Activated CD4-positive, alpha-beta T cell treated with anti-CD3 and anti-CD28 coated beads, Interleukin-2, amount 50 U/mL, for 4 hours (primary cell): ENCODE results near the gene PELI2.

Source experiments
- DNase-seq, 2 experiments: peaks; one replicate each; pipeline ENCODE4 v3.0.0-alpha.2; 2020

Gene PELI2

DNA sequence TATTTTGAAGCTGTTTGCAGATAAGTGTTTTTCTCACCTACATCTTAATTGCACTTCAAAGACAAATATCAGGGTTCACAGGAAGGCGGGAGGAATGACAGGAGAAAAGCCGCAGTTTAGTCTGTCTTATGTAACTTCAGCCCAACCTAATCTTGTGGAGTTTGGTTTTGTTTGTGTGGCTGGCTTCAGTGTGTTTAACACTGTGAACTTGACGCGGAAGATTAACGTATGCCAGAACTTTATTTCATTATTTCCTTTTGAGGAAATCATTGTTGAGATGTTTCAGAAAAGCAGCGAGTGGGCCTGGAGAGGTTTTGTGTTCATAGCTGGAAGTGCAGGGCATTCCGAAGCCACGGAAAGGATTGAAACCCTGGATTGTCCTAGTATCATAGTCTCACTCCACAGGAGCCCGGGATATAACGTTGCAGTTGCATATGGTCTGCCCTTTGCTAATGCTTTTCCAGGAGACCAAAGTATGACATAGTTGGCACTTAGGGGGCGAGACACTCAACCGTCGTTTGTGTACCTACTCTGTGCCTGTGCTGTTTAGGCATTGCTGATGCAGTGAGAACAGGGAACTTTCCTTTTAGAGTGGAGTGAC, 2.0 kb downstream of the PELI2 start:
- DNase-seq, result no peak

DNA sequence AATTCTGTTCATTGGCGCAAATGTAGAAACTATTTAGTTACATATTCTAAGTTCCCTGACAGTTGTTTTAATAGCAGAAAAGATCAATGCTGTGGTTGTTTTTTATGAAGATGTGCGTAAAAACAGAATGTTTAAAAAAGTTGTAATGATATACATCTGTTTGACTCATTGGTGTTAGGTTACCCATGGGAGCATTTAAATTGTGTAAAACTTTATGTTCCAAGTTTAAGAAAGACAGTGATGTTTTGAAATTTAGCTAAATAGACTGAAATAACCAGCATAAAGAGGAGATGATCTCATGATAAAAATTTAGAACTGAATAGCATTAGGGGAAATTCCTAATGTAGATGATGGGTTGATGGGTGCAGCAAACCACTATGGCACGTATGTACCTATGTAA, 3.6 kb downstream of the PELI2 start:
- DNase-seq, result no peak

DNA sequence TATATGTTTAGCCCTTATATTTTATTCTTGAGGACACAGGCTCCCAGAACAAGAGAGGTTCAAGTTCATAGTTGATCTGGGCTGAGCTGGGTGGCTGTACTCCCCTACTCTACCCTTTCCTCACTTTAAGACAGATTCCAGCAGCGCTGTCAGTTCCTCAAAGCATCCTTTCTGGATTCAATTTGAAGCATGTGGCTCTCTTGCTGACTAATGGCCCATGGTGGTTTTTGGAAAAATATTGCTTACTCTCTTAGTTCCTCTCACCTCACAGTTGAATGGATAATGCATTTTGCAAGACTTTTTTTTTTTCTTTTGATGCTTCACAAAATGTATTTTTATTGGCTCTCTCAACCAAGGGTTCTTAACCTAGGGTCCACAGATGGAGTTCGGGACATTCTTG, 4.1 kb downstream of the PELI2 start:
- DNase-seq, result no peak

DNA sequence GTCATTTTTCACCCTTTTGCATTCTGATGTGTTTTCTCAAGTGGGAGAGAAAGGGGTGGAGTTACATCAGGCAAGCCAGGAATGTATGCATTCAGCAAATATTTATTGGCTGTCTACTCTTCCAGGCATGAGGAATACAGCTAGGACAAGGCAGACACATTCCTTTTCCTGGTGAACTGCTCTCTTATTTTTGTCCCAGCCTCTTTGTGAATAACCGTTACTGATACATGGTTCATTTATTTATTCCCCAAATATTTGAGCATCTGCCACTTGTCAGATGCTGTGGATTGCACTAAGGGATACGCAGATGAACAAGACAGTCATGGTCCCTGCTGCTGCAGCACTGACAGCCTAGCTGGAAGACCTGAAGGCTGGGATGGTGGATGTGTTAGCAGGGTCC, 6.1 kb downstream of the PELI2 start:
- DNase-seq, result no peak

DNA sequence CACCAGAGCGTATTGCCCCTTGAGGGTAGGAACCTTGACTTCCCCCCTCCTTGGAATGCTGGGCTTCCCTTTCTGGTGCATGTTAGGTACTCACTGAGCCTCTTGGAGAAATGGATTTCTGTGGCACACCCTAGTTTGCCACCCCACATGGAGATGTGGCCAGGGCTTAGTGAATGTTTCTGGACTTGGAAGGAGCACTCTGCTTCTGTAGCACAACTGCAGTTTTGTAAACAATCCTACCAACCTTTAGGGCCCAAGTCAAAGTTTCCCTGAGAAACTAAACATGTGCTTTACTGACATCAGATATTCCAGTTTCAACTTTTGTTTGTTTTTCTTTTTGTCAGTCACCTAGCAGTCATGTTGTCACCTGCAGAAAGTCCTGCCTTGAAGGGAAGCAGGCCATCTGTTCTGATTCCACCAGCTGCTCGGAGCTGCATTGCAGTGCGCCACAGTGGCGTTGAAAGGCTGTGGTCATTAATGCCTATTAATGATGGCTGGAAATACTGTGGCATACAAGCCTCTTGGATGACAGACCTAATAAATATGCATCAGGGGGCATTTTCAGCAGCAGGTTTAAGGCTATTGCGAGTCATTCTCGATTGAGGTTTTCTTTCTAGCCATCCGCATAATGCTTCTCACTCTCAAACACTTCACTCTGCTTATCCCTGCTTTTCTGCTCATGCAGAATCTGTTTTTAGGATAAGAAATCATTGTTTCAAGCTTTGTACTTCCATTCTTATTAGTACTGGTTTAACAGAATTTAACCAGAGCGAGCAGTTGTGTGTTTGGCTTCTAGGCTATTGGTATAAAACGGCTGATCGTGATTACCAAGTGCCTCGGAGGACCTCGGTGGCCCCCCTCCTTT, 7.8 kb downstream of the PELI2 start:
- DNase-seq, result no peak

DNA sequence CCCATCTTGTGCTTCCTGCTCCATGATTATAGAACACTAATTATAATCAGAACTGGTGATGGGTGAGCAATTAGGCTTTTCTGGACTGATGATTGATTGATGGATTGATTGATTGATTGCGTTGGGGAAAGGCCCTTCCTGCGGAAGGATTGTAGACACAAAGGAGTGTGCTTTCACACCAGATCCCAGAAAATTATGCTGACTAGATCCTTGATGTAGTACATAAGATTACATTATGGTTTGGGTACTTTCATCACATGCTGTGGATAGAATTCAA, 8.4 kb downstream of the PELI2 start:
- DNase-seq, result no peak

DNA sequence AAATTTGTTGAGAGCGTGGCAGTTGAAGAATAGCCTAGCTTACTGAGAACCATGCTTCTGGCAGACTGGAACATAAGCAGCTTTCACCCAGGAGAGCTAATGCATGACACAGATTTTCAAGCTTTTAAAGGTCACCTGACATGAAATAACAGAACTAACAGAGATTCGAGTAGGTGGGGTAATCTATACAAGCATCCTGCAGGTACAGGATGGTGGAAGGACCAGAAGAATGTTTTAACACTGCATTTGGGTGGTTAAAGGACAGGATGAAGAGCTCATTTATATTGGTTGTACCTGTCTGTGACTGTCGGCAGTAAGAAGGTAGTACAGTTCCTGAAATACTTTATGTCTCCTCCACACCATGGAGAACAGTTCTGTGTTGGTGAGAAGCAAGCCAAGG, 8.9 kb downstream of the PELI2 start:
- no peak for DNase-seq

DNA sequence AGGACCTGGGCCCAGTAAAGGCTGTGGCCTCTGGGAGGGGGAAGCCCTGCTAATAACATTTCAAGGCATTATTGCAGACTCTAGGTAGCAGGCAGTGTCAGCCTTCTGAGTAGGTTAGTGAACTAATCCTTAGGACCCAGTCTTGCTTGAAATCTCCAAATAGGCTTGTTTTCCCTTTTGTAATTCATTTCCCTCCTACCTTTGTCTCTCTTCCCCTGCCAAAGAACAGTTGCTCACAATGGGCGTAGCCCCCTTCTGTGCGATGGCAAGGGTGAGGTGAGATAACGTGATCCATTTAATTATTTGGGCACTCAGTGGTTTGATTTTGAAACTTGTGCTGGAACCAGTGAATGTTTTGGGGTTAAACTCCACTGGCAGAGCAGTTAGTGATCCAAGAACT, 10.9 kb downstream of the PELI2 start:
- DNase-seq, result no peak

DNA sequence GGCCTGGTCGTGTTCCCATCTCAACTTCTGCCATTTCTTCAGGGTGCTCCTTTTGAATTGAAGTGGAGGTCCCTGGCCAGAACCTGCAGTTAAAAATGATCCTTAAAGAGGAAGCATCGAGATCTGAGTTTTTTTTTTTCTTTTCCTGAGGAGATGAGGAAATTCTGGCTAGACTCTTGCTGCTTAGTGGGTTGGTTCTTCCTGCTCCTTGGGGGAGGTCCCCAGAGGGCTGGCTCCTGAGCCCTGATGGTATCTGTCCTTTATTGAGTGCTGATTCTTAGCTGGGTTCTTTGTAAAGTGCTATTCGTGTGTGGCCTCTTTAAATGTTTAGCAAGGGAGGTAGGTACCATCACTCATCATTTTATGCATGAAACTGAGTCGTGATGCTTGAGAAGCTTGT, 11.7 kb downstream of the PELI2 start:
- no peak for DNase-seq

DNA sequence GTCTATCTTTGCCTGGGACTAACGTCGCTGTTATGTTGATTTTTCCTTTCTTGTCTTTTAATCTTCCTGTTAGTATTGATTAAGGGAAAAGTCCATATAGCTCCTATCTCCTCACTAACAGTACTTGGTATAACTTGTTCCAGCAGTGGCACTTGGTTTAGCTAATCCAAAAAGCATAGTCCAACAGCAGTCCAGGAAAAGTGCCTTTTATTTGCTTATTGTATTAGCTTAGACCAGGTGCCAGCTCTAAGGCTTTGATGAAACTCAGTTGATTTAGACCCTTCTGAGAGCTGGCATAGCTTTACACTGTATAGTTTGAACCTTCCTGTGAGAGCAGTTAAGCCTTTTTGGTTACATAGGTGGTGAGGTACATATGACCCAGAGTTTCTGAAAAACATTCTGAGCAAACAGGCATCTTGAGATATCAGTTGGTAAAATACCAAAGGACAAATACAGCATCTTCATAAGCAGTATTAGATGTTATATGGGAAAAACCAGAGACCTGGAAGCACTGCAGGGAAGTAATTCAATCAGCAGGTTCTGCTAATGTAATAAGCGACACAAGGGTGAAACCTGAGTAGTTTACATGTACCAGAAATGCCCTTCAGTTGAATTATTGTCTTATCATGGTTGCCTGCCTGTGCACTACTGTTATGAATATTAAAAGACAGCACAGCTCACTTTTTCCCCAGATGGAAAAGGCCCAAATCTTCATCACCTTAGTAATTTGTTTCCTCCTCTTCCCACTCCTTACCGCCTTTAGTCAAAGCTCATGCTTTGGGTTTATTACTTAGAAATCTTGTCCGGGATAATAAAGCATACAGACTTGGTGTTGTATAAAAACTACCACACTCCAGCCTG, 13.0 kb downstream of the PELI2 start:
- DNase-seq, result no peak

DNA sequence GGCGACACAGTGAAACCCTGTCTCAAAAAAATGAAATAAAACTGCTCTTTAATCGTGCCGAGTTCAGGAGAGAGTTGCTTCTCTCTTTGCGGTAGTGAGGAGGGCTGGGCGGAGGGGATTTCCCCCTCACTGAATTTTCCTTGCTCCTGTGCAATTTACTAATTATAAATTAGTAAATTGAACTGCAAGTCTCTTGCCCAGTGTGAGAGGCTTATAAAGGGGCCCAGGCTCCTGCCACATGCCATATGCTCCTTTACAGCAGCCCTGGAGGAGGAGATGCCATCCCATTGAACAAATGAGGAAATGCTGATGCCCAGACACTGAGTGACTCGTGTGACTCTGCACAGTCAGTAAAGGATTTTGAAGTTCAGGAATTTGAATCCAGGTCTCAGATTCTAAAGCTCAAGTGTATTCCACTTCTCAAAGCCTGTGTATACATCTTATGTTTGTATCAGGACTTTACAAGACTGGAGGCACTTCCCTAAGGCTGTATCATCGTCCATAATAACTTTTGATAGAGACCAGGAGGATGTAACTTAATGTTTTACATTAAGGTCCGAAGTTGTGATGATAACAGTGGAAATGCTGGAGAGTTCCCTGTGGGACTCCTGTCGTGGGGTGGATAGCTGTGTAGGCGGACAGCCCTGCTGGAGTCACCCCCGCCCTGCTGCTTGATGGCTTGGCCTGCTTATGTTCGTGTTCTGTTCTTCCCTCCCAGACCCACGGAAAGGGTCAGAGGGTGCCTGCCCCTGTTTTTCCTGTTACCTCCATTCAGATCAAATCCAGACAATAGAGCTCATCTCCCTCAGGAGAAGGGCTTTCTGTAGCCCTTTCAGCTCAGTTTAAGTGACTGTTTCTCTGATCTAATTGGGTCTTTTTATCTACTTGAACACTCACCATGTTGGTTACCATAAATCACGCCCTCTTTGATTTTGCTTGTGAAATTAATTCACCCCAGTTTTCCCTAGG, 13.9 kb downstream of the PELI2 start:
- DNase-seq, result no peak

DNA sequence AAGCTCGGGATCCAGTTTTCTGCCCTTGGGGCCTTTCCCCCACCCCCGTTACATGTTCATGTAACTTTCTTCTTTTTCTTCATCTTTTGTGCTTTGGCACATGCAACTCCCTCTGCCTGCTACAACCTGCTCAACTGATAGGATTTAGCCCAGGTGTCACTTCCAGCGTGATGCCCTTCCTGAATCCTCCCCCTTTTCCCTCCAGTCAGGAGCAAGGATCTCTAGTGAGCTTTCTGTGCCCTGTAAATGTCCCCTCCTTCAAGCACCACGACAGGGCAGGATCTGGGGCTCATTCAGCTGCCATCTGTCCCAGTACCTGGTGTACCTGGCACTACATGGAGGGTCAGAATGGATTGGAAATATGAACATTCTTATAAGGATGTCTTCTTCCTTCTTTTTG, 15.3 kb downstream of the PELI2 start:
- DNase-seq, result no peak

DNA sequence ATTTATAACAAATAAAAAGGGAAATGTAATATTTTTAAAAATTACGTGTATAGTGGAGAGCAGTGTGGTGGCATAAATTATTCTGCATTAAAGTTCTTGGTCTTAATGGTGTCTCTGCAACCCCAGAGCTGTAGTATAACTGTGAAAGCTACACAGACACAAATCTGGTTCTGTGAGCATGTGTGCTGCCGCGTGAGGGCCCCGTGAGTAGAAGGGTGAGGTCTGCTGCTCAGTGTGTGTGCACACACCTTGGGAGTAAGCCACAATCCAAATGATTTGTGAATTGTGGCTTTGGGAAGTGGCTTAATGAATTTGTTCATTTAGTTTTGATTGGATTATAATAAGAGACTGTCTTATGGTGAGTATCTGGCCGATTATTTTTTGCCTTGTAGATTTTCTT, 16.8 kb downstream of the PELI2 start:
- DNase-seq, result no peak

DNA sequence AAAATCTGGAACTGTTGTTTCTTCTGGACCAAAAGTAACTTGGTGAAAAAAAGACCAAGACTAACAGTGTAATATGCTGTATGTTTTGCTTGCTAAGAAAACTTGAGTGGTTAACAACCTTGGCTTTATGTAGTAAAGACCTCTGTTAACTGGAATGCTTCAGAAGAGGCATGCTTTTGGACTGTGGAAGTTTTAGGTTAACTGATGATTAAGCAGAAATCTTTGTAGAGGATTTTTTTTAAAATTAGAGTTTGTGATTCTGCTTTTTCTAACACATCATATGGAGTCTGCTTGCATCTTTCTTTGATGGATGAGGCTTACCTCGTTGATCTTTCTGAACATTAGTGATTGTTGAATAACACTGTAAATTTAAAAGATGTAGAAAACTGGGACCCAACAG, 17.5 kb downstream of the PELI2 start:
- no peak for DNase-seq

DNA sequence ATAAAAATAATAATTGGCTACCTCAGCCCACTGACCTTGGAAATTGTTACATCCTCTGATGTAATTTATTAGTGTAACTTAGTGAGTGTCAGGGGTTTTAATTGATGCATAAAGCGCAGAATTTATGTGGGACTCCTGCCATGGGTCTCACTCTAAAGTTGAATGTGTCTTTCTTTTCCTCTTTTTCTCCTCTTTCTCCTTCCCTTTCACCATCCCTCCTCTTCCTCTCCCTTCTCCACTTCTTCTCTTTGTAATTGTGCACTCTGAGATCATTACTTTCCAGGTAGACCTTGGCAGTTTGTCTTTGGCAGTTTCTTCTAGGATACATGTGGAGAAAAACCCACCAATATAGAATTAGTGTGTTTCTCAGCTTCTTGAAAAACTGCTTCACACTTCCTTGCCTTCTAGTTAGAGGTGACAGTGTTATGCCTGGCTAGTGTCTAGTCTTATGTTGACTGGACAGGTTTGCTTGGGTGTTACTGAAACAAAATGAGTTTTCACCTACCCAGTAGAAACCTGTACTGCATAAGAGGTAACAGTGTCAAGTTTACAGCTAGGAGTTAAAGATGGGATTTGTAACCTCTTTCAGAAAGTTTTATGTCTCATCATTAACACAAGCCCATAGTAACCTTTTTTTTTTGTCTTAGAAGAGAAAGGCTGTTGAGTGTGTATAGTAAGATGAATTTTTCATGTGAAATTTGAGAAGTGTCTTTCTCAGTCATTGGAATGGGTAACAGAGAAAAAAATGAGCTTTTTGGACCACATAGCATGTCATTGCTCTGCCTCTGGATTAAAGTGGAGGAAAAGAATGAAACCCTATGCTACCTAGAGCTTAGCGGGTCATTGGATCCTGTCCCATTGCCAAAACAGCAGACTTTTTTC, 18.6 kb downstream of the PELI2 start:
- DNase-seq, result no peak

DNA sequence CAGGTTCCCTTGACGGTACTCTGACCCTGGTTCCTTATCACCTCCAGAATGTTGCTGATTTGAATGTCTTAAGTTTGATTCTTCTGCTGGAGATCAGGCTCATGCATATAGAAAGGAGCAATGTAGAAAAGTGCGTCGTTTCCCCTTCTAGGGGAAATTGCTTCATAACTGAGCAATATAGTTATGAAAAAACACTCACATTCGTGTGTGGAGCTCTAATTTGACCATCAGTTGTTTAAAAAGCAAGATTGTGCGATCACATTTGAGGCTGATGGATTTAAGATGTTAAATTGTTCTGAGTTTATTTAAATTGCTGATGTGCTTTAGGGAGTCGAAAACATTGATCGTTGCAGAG, 19.2 kb downstream of the PELI2 start:
- DNase-seq, result no peak

DNA sequence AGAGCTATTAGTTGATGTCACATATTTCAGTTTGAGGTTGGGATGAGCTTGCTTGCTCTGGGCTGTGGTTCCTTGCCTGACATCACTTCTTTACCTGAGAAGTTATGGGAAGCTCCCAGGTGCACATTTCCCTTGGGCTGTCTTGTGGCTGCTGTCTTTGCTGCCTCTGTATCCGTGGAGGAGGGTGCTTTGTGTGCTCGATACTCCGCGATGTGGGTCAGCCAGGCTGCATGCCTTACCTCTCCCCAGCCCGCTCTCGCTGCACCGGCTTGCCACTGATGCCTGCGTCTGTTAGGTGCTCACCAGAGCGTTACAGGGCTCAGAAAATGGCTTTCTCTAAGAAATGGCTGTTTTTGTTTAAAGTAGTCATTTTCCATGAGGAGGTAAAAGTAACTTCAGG, 19.6 kb downstream of the PELI2 start:
- DNase-seq, result no peak

DNA sequence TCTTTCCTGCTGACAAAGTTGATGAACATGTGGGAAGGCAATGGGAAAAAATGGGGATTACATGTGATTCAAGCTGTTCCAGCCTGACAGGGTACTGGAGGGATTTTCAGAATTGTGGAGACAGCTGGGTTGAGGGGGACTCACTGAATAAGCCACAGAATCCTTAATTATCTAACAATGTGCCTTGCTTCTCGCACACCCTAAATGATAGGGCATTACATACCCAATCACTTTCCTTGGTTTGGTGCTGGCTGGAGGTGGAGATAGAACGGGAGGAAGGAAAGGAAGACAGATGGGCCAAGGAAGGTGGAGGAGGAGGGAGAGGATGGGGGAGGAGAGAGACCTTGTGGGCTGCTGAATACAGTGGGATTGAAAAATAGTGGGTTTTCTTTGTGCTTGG, 20.7 kb downstream of the PELI2 start:
- no peak for DNase-seq

DNA sequence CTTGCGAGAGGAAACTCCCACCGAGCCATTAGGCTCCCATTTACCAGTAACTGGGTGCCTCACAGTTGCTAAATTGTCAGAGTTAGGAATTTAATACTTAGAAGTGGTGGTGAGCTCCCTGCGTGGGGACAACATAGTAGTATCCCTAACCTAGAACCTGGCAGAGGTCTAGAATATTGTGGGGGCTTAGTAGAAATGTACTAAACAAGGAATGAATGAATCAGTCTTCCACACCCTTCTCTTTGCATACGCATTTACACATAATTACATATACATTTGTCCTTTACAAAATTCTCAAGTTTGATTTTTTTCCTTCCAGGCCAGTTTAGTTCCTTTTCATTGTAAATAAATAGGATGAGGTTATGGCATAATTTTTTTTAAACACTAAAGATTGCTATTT, 24.1 kb downstream of the PELI2 start:
- DNase-seq, result no peak

DNA sequence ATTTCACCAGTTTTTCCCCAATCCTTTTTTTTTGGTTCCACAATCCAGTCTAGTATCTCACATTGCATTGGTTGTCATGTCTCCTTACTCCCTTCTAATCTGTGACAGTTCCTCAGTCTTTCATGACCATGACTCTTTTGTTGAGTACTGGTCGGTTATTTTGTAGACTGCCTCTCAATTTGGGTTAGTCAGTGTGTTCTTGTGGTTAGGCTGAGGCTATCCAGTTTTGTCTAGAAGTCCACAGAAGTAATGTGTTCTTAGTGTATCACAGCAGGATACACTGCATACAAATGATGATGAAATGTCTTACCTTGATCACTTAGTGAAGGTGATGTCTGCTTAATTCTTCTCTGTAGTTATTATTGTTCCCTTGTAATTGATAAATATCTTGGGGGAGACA, 24.8 kb downstream of the PELI2 start:
- DNase-seq, result no peak

DNA sequence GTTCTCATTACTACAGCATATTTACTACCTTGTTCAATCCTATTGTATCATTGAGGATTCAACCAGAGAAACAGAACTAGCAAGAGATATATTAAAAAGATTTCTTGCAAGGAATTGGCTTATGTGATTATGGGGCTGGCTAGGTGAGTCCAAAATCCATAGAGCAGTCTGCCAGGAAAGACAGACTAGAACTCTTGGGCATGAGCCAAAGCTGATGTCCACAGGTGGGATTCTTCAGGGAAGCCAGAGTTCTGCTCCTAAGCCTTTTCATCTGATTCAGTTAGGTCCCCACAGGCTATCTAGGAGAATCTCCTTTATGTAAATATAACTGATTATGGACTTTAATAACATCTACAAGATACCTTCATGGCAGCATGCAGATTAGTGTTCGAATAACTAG, 26.0 kb downstream of the PELI2 start:
- DNase-seq, result no peak

DNA sequence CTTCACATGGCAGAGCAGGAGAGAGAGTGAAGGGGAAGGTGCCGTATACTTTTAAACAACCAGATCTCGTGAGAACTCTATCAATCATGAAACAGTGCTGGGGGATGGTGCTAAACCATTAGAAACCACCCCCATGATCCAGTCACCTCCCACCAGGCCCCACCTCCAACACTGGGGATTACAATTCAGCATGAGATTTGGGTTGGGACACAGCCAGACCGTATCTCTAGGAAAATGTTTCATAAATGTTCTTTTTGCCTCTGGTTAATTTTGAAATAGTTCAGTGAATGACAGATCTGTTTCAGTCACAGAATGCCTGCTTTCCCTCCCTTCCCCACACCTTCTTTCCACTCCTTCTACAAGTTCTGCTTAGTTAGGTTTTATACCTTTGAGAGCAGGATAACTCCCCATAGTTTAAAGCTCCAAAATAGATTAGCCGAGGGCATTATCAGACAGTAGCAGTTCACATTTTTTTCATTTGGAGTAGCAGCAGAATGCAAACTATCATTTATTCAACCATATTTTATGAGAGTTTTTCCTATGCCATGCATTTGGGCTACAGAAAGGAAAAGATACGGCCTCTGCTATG, 27.1 kb downstream of the PELI2 start:
- no peak for DNase-seq
